HG03457 (cell line): Measurements from ENCODE around the gene PRDM16.

ENCODE experiments used
- ATAC-seq: cut with Tn5 transposase; IDR thresholded peaks from one replicate; pipeline ENCODE4 v1.9.1; 2021; ENCODE audit warnings: moderate number of reproducible peaks; ENCODE audit not compliant: unreplicated experiment

PRDM16 gene

GRCh38 chr1:3312898-3313575 lies 244.0 kb downstream of the PRDM16 start:
- ATAC-seq = no peak

DNA sequence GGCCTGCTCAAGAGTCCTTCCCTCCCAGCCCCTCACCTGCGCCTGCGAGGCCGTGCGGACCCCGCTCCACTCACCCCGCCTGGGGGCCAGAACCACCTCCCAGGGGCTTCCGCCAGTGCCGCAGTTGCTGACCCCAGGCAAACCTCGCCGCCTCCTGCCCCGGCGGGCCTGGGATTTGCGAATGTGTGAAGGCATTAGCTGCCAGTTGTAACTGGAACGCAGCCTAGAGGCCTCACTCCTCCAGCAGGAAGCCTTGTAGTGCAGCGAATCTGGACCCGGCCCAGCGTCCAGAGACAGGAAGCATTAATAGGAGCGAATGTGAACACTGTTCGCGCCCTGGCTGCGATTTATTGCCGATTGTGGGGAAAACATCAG lies 244.6 kb downstream of the PRDM16 start:
- ATAC-seq = no peak

- no peak for ATAC-seq
These were observed 245.7 kb downstream of the PRDM16 start for GRCh38 chr1:3314491-3315381.

- ATAC-seq = no peak
These were observed 246.7 kb downstream of the PRDM16 start for GRCh38 chr1:3315399-3316339.

GRCh38 chr1:3316340-3316943 lies 247.4 kb downstream of the PRDM16 start:
- no peak for ATAC-seq

- no peak for ATAC-seq
These were observed 248.5 kb downstream of the PRDM16 start for GRCh38 chr1:3317456-3317855.

DNA sequence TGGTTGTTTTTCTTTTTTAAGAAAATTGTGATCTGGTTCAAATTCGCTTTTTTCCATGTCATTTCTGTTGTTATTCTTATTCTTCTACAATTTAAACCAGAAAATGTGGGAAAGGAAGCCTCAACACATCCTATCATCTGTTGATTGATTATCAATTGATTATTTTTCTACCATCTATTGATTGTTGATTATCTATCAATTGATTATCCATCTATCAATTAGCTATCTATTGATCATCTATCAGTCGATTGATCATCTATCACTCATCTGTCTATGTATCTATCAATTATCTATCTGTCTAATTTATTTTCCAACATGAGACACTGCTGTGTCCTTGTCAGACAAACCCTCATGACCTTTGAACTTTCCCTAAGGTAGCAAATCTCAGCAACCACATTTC lies 249.3 kb downstream of the PRDM16 start:
- no peak for ATAC-seq

GRCh38 chr1:3319874-3320245 lies 250.9 kb downstream of the PRDM16 start:
- no peak for ATAC-seq

DNA sequence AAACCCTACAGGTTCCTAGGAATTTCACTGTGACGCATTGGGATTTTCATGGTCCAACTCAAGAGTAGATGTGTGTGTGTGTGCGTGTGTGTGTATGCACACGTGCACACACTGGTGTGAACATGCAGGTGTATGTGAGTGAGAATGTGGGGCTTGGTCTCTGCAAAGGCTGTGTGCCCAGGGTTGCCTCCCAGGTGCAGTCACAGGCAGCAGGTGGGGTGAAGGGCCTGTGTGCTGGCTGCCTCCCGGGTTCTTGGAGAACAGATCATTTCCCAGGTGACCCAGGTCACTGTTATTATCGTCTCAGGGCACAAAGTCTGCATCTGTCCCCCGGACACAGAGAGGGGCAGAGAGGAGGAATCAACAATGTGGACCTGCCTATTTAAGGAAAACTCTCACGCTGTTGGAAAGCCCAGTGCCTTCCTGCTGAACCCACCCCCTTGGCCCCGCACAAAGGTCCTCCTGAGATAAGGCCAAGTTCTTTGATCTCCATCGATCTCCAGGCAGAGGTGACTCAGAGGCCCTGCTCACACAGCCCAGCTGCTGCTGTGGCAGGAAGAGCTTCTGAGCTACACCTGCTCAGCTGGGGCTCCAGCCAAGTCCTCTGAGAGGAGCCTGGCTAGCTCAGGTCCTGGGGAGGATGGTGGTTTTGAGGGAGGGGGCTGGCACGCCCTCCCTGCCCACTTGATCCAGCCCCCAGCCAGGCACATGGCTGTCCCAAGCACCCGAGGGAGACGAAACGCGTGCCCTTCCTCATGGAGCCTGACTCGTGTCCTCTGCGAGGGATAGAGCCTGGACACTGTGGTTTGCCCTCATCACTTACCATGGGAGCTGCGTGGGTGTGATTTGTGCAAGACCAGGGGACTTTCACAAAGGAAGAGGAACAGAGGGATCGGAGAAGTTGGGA lies 251.5 kb downstream of the PRDM16 start:
- no peak for ATAC-seq

DNA sequence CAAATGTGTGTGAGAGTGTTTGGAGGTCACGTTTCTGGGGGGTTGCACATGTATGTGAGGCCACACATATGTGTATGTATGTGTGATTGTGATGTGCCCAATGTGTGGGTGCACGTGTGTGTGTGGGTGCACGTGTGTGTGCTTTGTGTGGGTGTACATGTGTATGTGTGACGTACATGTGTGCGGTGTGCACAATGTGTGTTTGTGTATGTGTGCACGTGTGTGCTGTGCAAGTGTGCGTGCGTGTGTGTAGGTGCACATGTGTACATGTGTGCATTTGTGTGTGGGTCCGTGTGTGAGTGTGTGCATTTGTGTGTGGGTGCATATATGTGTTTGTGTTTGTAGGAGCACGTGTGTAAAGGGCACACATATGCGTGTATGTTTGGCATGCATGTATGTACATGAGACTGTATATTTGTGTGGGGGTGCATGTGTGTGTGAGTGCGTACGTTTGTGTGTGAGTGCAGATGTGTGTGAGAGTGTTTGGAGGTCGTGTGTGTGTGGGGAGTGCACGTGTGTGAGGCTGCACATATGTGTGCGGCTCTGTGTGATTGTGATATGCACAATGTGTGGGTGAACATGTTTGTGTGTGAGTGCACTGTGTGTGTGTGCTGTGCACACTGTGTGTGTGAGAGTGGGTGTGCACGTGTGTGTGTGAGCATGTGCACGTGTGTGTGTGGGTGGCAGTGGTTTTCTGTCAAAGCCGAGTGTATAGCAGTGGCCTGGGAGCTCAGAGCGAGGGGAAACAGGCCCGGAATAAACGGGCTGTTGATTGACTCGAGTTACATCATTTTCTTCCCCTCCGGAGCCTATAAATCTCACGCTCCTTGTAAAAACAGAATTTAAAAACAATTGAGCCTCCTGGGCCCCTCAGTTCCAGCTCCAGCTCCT lies 252.8 kb downstream of the PRDM16 start:
- ATAC-seq = no peak

- ATAC-seq = no peak
These were observed 253.5 kb downstream of the PRDM16 start for GRCh38 chr1:3322450-3323020.

DNA sequence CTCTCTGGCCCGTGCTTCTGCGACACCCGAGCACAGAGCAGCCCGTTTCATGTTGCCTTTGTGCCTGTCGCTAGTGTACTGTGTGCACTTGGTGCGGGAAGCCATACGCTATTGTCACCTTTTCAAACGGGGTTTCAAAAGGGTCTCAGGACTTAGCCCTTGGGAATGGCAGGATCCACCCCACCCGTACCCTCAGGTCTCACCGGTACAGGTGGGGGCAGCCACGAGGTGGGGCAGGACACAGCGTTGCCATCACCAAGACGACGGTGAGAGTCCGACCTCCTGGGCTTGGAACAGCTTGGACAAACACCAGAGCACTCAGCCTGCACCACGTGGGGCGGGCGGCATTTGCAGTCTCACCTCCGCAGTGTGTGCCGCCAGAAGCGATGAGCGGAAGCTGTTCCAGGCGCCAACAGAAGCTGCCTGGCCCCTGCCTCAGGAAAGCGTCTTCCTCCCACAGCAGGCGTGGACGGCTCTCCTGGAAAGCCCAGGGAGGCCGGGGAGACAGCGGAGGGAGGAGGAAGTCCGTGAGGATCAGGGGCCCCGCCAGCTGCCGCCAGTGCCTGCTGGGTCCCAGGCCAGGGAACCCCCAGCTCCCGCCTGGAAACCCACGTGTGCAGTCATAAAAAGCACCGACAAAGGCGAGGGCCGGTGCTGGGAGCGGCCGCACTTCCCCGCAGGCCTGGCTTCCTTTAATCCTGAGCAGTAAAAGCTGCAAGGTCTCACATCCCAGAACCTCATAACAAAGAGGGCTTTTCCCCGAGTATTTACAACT lies 254.2 kb downstream of the PRDM16 start:
- ATAC-seq = no peak

GRCh38 chr1:3323796-3324703 lies 255.0 kb downstream of the PRDM16 start:
- ATAC-seq = no peak

- ATAC-seq = no peak
These were observed 255.9 kb downstream of the PRDM16 start for GRCh38 chr1:3324704-3325535.

DNA sequence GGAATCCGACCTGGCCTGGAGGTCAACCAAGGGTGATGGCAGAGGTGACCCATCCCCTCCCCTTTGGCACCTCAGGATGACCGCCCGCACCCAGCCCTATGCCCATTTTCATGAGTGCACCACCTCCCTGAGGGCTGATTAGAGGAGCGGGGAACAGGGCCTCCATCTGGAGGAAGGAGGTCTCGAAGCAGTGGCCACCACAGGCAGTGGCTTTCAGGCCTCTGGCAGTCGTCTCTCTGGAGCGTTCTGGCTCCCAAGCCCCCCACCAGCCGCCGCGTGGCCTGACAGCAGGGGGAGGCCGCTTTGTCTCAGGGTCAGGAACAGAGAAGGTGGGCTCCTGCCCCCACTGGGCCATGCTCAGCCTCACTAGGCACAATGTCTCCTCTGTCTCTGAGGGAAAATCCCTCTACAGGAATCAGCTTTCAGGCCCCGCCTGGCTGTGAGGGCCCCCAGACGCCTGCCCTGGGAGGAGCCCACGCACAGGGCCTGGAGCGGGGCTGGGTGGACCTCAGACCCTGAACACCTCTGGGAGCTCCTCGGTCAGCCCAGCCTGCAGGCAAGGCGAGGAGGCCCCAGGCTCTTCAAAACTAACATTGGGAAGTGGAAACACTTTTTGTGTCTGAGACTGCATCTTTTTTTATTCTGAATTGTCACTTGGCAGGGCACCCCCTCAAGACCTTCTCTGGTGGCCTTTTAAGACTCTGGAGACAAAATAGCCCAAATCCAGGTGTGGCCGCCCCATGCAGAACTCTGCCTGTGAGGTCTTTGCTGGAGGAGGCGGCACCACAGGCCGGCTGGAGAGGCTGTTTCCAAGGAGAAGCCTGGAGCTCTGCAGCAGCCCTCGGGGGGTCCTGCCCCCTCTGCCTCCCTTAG lies 257.7 kb downstream of the PRDM16 start:
- ATAC-seq = no peak
